ENCODE results near the gene PGM2.

Gene PGM2

DNA sequence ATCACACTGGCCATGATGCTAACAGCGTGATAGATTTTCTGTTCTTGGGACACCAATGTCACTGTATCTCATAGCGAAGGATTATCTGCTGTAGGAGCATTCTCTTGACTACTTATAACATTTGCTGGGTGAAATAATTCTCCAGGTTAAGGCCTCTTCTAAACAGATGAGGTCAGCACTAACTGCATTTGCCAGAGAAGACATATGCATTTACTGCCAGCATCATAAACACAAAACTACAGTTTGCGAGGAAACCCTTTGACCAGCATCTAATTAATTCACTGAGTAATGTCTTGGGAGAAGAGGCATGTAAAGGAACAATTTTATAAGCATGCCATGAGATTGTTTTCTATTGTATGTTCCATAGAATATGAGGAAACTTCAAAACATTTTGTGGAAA lies 78.3 kb downstream of the PGM2 start:
- H2BK12ac ChIP-seq (ENCODE audit: low read length in 2 of 2), result no peak overlapping the region
- H3K4me2 ChIP-seq (ENCODE audit: low read length, poor library complexity, severe bottlenecking), result no peak overlapping the region
- H3K9ac ChIP-seq (ENCODE audit: low read length), result no peak overlapping the region
- H2AK5ac ChIP-seq (ENCODE audit: low read length, severe bottlenecking), result no peak overlapping the region
- H4K91ac ChIP-seq (ENCODE audit: low read length), result no peak overlapping the region
- no peaks in the 10 kb centered on the region for H3K9me3 ChIP-seq (ENCODE audit: control insufficient read depth, low read length)
- DNase-seq, result no peak
- no peak overlapping the region for H3K23ac ChIP-seq (ENCODE audit: low read length in 2 of 2)
- no peaks in the 10 kb centered on the region for H3K79me1 ChIP-seq (replicated peaks; ENCODE audit: low read length, poor library complexity, severe bottlenecking)
- no peak overlapping the region for H2BK5ac ChIP-seq (ENCODE audit: low read depth, low read length, poor library complexity, severe bottlenecking)
- H3K18ac ChIP-seq (ENCODE audit: low read depth in 1 of 2, low read length in 2 of 2), result no peak overlapping the region
- no peak overlapping the region for H3K14ac ChIP-seq (ENCODE audit: low read length in 2 of 2)
- H3K27ac ChIP-seq (ENCODE audit: low read length, poor library complexity, severe bottlenecking), result no peak overlapping the region
- H3K27me3 ChIP-seq (ENCODE audit: control insufficient read depth in 1 of 2, insufficient read depth in 1 of 2, low read length in 2 of 2), result peaks cover 13 to 29% of the 10 kb centered on the region in 2 experiments
- no peak overlapping the region for H3K4me3 ChIP-seq (ENCODE audit: insufficient read depth in 1 of 2, low read depth in 1 of 2, low read length in 2 of 2)
- WGBS, result 94% methylated on average over 2 of the region's 3 CpGs
- no peak overlapping the region for H2BK15ac ChIP-seq (ENCODE audit: low read depth, poor library complexity, severe bottlenecking)
- no peak overlapping the region for H2BK120ac ChIP-seq (ENCODE audit: low read depth, low read length)
- H4K8ac ChIP-seq (ENCODE audit: low read length), result no peak overlapping the region
- no peaks in the 10 kb centered on the region for H3K4me1 ChIP-seq (ENCODE audit: control insufficient read depth, insufficient read depth, low read depth, low read length)
- H2AFZ ChIP-seq (ENCODE audit: low read depth, low read length), result no peak overlapping the region
- H3K4ac ChIP-seq (ENCODE audit: low read depth in 1 of 2, low read length in 2 of 2), result no peak overlapping the region
- H3K36me3 ChIP-seq (ENCODE audit: control insufficient read depth in 1 of 2, insufficient read depth in 2 of 2, low read depth in 1 of 2, low read length in 2 of 2), result no peaks in the 10 kb centered on the region

GRCh38 chr4:37905533-37906169 lies 79.2 kb downstream of the PGM2 start:
- Histone ChIP-seq H3K27me3 (ENCODE audit: control insufficient read depth in 1 of 2, insufficient read depth in 1 of 2, low read length in 2 of 2) (peaks cover 13 to 24% of the 10 kb centered on the region in 2 experiments), H3K36me3 (ENCODE audit: control insufficient read depth in 1 of 2, insufficient read depth in 2 of 2, low read depth in 1 of 2, low read length in 2 of 2) (no peaks in the 10 kb centered on the region), H3K79me1 (replicated peaks; ENCODE audit: low read length, poor library complexity, severe bottlenecking) (no peaks in the 10 kb centered on the region), H3K9me3 (ENCODE audit: control insufficient read depth, low read length) (no peaks in the 10 kb centered on the region), H3K14ac (ENCODE audit: low read length in 2 of 2) (no peak overlapping the region), H3K4ac (ENCODE audit: low read depth in 1 of 2, low read length in 2 of 2) (no peak overlapping the region), H4K8ac (ENCODE audit: low read length) (no peak overlapping the region), H4K91ac (ENCODE audit: low read length) (no peak overlapping the region), H2BK120ac (ENCODE audit: low read depth, low read length) (no peak overlapping the region), H2AK5ac (ENCODE audit: low read length, severe bottlenecking) (no peak overlapping the region), H3K9ac (ENCODE audit: low read length) (no peak overlapping the region), H3K4me1 (ENCODE audit: control insufficient read depth, insufficient read depth, low read depth, low read length) (no peaks in the 10 kb centered on the region), H2BK12ac (ENCODE audit: low read length in 2 of 2) (no peak overlapping the region), H2AFZ (ENCODE audit: low read depth, low read length) (no peak overlapping the region), H3K4me3 (ENCODE audit: insufficient read depth in 1 of 2, low read depth in 1 of 2, low read length in 2 of 2) (no peak overlapping the region), H3K23ac (ENCODE audit: low read length in 2 of 2) (no peak overlapping the region), H2BK5ac (ENCODE audit: low read depth, low read length, poor library complexity, severe bottlenecking) (no peak overlapping the region), H3K18ac (ENCODE audit: low read depth in 1 of 2, low read length in 2 of 2) (no peak overlapping the region), H2BK15ac (ENCODE audit: low read depth, poor library complexity, severe bottlenecking) (no peak overlapping the region), H3K4me2 (ENCODE audit: low read length, poor library complexity, severe bottlenecking) (no peak overlapping the region), H3K27ac (ENCODE audit: low read length, poor library complexity, severe bottlenecking) (no peak overlapping the region)
- DNase-seq, result no peak
- 81% methylated on average over 7 of the region's 7 CpGs for WGBS

GRCh38 chr4:37908488-37909331 lies 82.2 kb downstream of the PGM2 start:
- Histone ChIP-seq H3K36me3 (ENCODE audit: control insufficient read depth in 1 of 2, insufficient read depth in 2 of 2, low read depth in 1 of 2, low read length in 2 of 2) (no peaks in the 10 kb centered on the region), H3K23ac (ENCODE audit: low read length in 2 of 2) (no peak overlapping the region), H3K4ac (ENCODE audit: low read depth in 1 of 2, low read length in 2 of 2) (no peak overlapping the region), H3K4me1 (ENCODE audit: control insufficient read depth, insufficient read depth, low read depth, low read length) (no peaks in the 10 kb centered on the region), H4K8ac (ENCODE audit: low read length) (no peak overlapping the region), H3K4me2 (ENCODE audit: low read length, poor library complexity, severe bottlenecking) (no peak overlapping the region), H2AK5ac (ENCODE audit: low read length, severe bottlenecking) (no peak overlapping the region), H3K9me3 (ENCODE audit: control insufficient read depth, low read length) (no peaks in the 10 kb centered on the region), H2BK12ac (ENCODE audit: low read length in 2 of 2) (no peak overlapping the region), H3K27ac (ENCODE audit: low read length, poor library complexity, severe bottlenecking) (no peak overlapping the region), H3K14ac (ENCODE audit: low read length in 2 of 2) (no peak overlapping the region), H3K4me3 (ENCODE audit: insufficient read depth in 1 of 2, low read depth in 1 of 2, low read length in 2 of 2) (no peak overlapping the region), H4K91ac (ENCODE audit: low read length) (no peak overlapping the region), H2AFZ (ENCODE audit: low read depth, low read length) (no peak overlapping the region), H2BK5ac (ENCODE audit: low read depth, low read length, poor library complexity, severe bottlenecking) (no peak overlapping the region), H3K27me3 (ENCODE audit: control insufficient read depth in 1 of 2, insufficient read depth in 1 of 2, low read length in 2 of 2) (peaks cover 16 to 18% of the 10 kb centered on the region in 2 experiments), H2BK120ac (ENCODE audit: low read depth, low read length) (no peak overlapping the region), H3K79me1 (replicated peaks; ENCODE audit: low read length, poor library complexity, severe bottlenecking) (no peaks in the 10 kb centered on the region), H2BK15ac (ENCODE audit: low read depth, poor library complexity, severe bottlenecking) (no peak overlapping the region), H3K18ac (ENCODE audit: low read depth in 1 of 2, low read length in 2 of 2) (no peak overlapping the region), H3K9ac (ENCODE audit: low read length) (peak overlapping the region; percentile 23)
- no peak for DNase-seq
- WGBS, result 86% methylated on average over 19 of the region's 21 CpGs

- Histone ChIP-seq H3K9me3 (ENCODE audit: control insufficient read depth, low read length) (no peaks in the 10 kb centered on the region), H4K91ac (ENCODE audit: low read length) (no peak overlapping the region), H2AFZ (ENCODE audit: low read depth, low read length) (no peak overlapping the region), H3K4me3 (ENCODE audit: insufficient read depth in 1 of 2, low read depth in 1 of 2, low read length in 2 of 2) (no peak overlapping the region), H4K8ac (ENCODE audit: low read length) (no peak overlapping the region), H3K23ac (ENCODE audit: low read length in 2 of 2) (no peak overlapping the region), H3K79me1 (replicated peaks; ENCODE audit: low read length, poor library complexity, severe bottlenecking) (no peaks in the 10 kb centered on the region), H2BK5ac (ENCODE audit: low read depth, low read length, poor library complexity, severe bottlenecking) (no peak overlapping the region), H3K18ac (ENCODE audit: low read depth in 1 of 2, low read length in 2 of 2) (no peak overlapping the region), H3K27me3 (ENCODE audit: control insufficient read depth in 1 of 2, insufficient read depth in 1 of 2, low read length in 2 of 2) (peaks cover 14 to 18% of the 10 kb centered on the region in 2 experiments), H3K36me3 (ENCODE audit: control insufficient read depth in 1 of 2, insufficient read depth in 2 of 2, low read depth in 1 of 2, low read length in 2 of 2) (no peaks in the 10 kb centered on the region), H2BK120ac (ENCODE audit: low read depth, low read length) (no peak overlapping the region), H2BK15ac (ENCODE audit: low read depth, poor library complexity, severe bottlenecking) (no peak overlapping the region), H3K4me2 (ENCODE audit: low read length, poor library complexity, severe bottlenecking) (no peak overlapping the region), H3K9ac (ENCODE audit: low read length) (no peak overlapping the region), H3K14ac (ENCODE audit: low read length in 2 of 2) (no peak overlapping the region), H2BK12ac (ENCODE audit: low read length in 2 of 2) (no peak overlapping the region), H2AK5ac (ENCODE audit: low read length, severe bottlenecking) (no peak overlapping the region), H3K4me1 (ENCODE audit: control insufficient read depth, insufficient read depth, low read depth, low read length) (no peaks in the 10 kb centered on the region), H3K4ac (ENCODE audit: low read depth in 1 of 2, low read length in 2 of 2) (no peak overlapping the region), H3K27ac (ENCODE audit: low read length, poor library complexity, severe bottlenecking) (no peak overlapping the region)
- 96% methylated on average over 6 of the region's 8 CpGs for WGBS
- no peak for DNase-seq
Observed at GRCh38 chr4:37909332-37910090, 83.0 kb downstream of the PGM2 start.

Measured in mesenchymal stem cell (in vitro differentiated cells and primary cell).